Breast epithelium (tissue), 4 donors: ENCODE results near the gene CEBPA. TPM values are rescaled to one million over a fixed set of nuclear protein-coding genes. Genes with fewer than 3 reads are reported as not detected.

Source experiments
- DNase-seq, 2 donors: peaks; one replicate each; pipeline ENCODE4 v3.0.0-alpha.2; 2019; ENCODE audit warnings: low spot score in 2 of 2
- H3K27ac ChIP-seq, 2 donors: fragments of 200-600 bp; sonication (generic) in 1 of 2; one replicate each; pipeline ENCODE4 v1.5.1; 2016 to 2019; ENCODE audit warnings: mild to moderate bottlenecking in 1 of 2
- H3K27me3 ChIP-seq, 2 donors: fragments of 200-600 bp; sonication (generic) in 1 of 2; one replicate each; pipeline versions ENCODE4 v1.5.1 to v1.6.0; 2017 to 2019; ENCODE audit warnings: control low read depth in 1 of 2, mild to moderate bottlenecking in 1 of 2
- H3K36me3 ChIP-seq: fragments of 200-600 bp; one replicate; pipeline ENCODE4 v1.5.1; 2019
- H3K4me1 ChIP-seq, 2 donors: fragments of 200-600 bp; sonication (generic); one replicate each; pipeline ENCODE4 v1.5.1; 2016 to 2019; ENCODE audit warnings: control low read depth in 1 of 2
- H3K4me3 ChIP-seq, 3 donors: fragments of 200-600 bp; sonication (generic); 1 replicate in 2 of 3; 2 replicates in 1 of 3; pipeline ENCODE4 v1.5.1; 2016 to 2019; ENCODE audit warnings: mild to moderate bottlenecking in 3 of 3, moderate library complexity in 2 of 3
- H3K9me3 ChIP-seq, 2 donors: fragments of 200-600 bp; sonication (generic) in 1 of 2; one replicate each; pipeline ENCODE4 v1.5.1; 2016 to 2019; ENCODE audit warnings: control low read depth in 1 of 2
- POLR2A ChIP-seq: fragments of 450-650 bp; IDR thresholded peaks from one replicate; pipeline ENCODE4 v1.6.1; 2016; ENCODE audit warnings: antibody characterized with exemption, mild to moderate bottlenecking, moderate library complexity
- POLR2AphosphoS5 ChIP-seq, 3 donors: sonication (generic); formaldehyde crosslinking; IDR thresholded peaks; one replicate each; pipeline ENCODE4 v1.6.1; 2017; ENCODE audit warnings: antibody characterized with exemption in 3 of 3
- intact Hi-C: fragments of 100-400 bp; cut with DNase I; formaldehyde crosslinking; loops from one replicate; pipeline ENCODE4 v1.15.1; 2023; ENCODE audit warnings: low total_unique reads
- total RNA-seq, 3 donors: library from RNA; depleted of rRNA; stranded (reverse); fragments of >200 nt; gene quantifications; one replicate each; pipeline ENCODE4 v1.1.0, GENCODE V29; 2016
- TF ChIP-seq, protein P1 (sequence below), 3 donors: fragments of 450-650 bp; IDR thresholded peaks; one replicate each; pipeline ENCODE4 v1.5.1; 2016 to 2017; ENCODE audit warnings: antibody characterized with exemption in 3 of 3, mild to moderate bottlenecking in 3 of 3, moderate library complexity in 3 of 3

The CEBPA gene
- total RNA-seq: 100 to 1,000 TPM in 1 of 3 donors, 10 to 100 TPM in 2; 35.1 to 263 (median 67.5) TPM

DNA sequence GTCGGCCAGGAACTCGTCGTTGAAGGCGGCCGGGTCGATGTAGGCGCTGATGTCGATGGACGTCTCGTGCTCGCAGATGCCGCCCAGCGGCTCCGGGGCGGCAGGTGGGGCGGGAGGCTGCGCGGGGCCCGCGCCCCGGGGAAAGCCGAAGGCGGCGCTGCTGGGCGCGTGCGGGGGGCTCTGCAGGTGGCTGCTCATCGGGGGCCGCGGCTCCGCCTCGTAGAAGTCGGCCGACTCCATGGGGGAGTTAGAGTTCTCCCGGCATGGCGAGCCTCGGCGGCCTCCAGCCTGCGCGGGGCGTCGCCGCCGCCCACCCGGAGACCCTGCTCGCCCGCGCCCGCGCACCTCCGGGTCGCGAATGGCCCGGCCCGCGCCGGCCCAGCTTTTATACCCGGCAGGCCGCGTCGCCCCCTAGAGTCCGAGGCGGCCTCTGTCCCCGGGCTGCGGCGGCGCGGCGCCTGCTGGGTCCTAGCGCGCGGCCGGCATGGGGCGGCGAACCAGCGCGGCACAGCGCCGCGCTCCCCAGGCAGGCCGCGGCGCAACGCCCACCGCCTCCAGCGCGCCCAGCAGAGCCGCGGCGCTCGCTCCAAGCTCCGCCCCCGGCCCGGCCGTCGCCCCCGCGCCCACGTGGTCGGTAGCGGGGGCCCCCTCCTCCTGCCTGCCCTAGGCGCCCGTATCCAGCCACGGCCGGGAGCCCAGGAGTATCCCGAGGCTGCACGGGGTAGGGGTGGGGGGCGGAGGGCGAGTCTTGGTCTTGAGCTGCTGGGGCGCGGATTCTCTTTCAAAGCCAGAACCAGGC is at the start of gene CEBPA:
Gene CEBPA (minus strand): TSS at position 360 of the 799 bp plus-strand sequence. CDS start 120 bp downstream, at position 240.
- Histone ChIP-seq H3K4me1 (peaks cover 0 to 9% of the 10 kb centered on the region in 2 donors), H3K27ac (peak within 1 kb of the TSS; percentile 81 to 93)
- intact Hi-C loops: loop anchor here (10.0 kb wide), 1 partner anchor 92 kb away; no protein-coding TSS in a partner anchor

DNA sequence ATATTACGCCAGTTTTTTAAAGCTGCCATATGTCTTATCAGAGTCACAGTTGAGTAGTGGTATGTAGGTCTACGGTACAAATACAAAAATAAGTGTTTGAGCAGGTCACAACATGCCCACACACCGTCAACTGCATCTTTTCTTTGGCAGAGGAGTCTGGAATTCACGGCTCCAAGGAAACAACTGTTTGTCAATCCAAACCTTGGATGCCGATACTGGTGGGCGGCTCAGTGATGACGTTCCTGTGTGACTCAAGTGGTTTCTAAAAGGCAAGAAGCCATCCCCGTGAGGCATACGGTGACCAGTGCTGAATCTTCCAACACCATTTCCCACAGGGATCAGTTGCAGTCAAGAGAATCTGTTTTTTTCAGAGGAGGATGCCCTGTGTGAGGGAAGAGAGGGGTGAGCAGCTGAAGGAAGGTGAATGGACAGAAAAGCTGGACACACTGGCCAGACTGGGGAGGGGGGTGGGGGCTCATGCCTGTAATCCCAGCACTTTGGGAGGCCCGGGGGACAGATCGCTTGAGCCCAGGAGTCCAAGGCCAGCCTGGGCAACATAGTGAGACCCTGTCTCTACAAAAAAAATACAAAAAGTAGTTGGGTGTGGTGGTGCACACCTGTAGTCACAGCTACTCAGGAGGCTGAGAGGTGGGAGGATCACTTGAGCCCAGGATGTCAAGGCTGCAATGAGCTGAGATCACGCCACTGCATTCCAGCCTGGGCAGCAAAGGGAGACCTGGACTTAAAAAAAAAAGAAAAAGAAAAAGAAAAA is 48.4 kb upstream of the CEBPA start:
- Histone ChIP-seq H3K4me3 (no peak overlapping the region), H3K4me1 (no peaks in the 10 kb centered on the region), H3K36me3 (no peaks in the 10 kb centered on the region), H3K27ac (peak overlapping the region; percentile 38 to 66), H3K27me3 (no peaks in the 10 kb centered on the region), H3K9me3 (no peaks in the 10 kb centered on the region)
- no peak for TF ChIP-seq POLR2A
- TF ChIP-seq, protein P1, sequence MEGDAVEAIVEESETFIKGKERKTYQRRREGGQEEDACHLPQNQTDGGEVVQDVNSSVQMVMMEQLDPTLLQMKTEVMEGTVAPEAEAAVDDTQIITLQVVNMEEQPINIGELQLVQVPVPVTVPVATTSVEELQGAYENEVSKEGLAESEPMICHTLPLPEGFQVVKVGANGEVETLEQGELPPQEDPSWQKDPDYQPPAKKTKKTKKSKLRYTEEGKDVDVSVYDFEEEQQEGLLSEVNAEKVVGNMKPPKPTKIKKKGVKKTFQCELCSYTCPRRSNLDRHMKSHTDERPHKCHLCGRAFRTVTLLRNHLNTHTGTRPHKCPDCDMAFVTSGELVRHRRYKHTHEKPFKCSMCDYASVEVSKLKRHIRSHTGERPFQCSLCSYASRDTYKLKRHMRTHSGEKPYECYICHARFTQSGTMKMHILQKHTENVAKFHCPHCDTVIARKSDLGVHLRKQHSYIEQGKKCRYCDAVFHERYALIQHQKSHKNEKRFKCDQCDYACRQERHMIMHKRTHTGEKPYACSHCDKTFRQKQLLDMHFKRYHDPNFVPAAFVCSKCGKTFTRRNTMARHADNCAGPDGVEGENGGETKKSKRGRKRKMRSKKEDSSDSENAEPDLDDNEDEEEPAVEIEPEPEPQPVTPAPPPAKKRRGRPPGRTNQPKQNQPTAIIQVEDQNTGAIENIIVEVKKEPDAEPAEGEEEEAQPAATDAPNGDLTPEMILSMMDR (IDR thresholded peaks at IDR 0.05): no peak
- no peak for TF ChIP-seq POLR2AphosphoS5 (IDR thresholded peaks at IDR 0.05)
- intact Hi-C loops: no loop called here
- DNase-seq: peak; percentile 57 to 87

More for the DNA sequence above, at the start of gene CEBPA:
- H3K9me3 ChIP-seq: no peaks in the 10 kb centered on the region
- peak; percentile 68 to 76 for DNase-seq
- H3K27me3 ChIP-seq: no peaks in the 10 kb centered on the region
- H3K4me3 ChIP-seq: peak within 1 kb of the TSS; percentile 60 to 86 (median 78)
- no peaks in the 10 kb centered on the region for H3K36me3 ChIP-seq
- TF ChIP-seq POLR2A (no peak), POLR2AphosphoS5 (IDR thresholded peaks at IDR 0.05) (peak; percentile 29 to 80 (median 36))
- TF ChIP-seq, protein P1 (IDR thresholded peaks at IDR 0.05): peak in 1 of 3 donors; percentile 72

DNA sequence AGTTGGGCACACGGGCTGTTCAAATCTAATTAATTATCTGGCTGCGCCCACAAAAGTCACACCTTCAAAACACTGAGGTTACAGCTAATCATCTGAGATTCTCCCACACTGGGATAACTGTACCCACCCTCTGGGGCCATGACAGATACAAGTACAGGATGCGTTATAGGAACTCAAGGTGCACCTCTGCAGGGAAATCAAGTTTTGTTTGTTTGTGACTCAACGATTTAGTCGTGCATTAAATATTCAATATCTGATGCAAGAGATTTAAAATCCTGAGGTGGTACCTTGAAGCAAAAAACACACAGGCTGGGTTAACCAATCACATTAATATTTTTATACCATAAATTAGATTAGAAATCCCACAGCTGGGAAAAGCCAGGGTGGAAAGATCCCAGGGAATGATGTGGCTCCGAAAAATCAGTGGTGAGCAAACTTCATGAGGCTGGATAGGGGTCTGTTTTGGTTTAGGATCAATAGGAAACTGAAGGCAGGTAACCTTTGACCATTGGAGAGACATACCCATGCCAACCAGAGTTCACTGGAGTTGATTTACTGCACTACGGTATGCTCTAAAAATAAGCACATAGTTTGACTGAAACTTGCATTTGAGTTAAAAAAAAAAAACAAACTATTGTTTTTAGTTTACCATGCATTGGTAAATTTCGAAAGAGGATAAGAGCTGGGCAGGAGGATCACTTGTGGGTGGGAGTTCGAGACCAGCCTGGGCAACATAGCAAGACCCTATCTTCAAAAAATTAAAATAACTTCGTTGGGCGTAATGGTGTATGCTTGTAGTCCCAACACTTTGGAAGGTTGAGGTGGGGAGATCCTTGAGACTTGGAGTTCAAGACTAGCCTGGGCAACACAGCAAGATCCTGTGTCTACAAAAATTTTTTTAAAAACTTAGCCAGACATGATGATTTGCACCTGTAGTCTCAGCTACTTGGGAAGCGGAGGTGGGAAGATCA is 47.3 kb upstream of the CEBPA start:
- Histone ChIP-seq H3K4me1 (no peaks in the 10 kb centered on the region), H3K36me3 (no peaks in the 10 kb centered on the region), H3K9me3 (no peaks in the 10 kb centered on the region), H3K4me3 (no peak overlapping the region), H3K27ac (peak overlapping the region in 1 of 2 donors; percentile 13), H3K27me3 (no peaks in the 10 kb centered on the region)
- no peak for DNase-seq
- intact Hi-C loops: no loop called here
- TF ChIP-seq, protein P1 (IDR thresholded peaks at IDR 0.05): no peak

DNA sequence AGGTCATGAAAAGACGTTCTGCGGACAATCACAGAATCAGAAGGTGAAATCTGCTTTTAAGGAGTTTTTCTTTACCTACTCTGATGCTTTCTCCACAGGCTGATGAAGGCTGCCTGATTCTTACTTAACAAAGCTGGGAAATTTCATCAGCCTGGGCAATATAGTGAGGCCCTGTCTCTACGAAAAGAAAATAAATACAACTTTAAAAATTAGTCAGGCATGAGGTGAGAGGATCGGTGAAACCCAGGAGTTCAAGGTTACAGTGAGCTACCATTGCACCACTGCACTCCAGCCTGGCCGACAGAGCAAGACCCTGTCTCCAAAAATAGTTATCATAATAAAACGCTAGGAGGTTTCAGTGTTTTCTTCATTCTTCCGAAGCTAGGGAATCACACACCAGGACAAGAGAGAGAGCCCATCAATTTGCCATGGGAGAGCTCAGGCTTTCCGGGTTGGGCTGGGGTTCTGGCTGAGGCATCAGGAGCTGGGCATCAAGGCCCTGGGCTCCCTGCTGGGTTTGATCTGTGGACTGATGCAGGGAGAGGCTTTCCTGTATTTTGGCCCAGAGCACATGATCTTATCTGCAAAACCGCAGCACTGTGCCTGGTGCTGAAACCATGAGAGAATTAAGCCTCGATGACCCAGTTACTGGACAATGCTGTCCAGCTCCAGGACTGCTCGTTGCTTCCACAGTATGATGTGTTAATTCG is 46.1 kb upstream of the CEBPA start:
- peak in 1 of 2 donors; percentile 55 for DNase-seq
- intact Hi-C loops: no loop called here
- H3K4me1 ChIP-seq: no peaks in the 10 kb centered on the region
- H3K36me3 ChIP-seq: no peaks in the 10 kb centered on the region
- peak overlapping the region; percentile 18 to 38 for H3K27ac ChIP-seq
- no peaks in the 10 kb centered on the region for H3K27me3 ChIP-seq
- H3K4me3 ChIP-seq: no peak overlapping the region
- H3K9me3 ChIP-seq: no peaks in the 10 kb centered on the region
- TF ChIP-seq POLR2A (no peak), POLR2AphosphoS5 (IDR thresholded peaks at IDR 0.05) (no peak)
- TF ChIP-seq, protein P1 (IDR thresholded peaks at IDR 0.05): no peak
